Smooth muscle cell (in vitro differentiated cells): Measurements from ENCODE around the gene KHK. TPM values are rescaled to one million over a fixed set of nuclear protein-coding genes. Genes with fewer than 3 reads are reported as not detected.

Experiments used
- DNase-seq: peaks from one replicate; lab custom pipeline; 2025; ENCODE audit not compliant: unreplicated experiment; lab: John Stamatoyannopoulos, UW
- H2AFZ ChIP-seq: fragments of 200-600 bp; sonication (generic); 2 replicates; pipeline ENCODE4 v1.6.0; 2016; ENCODE audit warnings: antibody characterized with exemption, low read depth, mild to moderate bottlenecking
- H3F3A ChIP-seq: fragments of 200-600 bp; sonication (generic); 2 replicates; pipeline ENCODE4 v1.6.0; 2017; ENCODE audit warnings: antibody characterized with exemption, low read depth
- H3K27ac ChIP-seq: fragments of 200-600 bp; sonication (generic); 2 replicates; pipeline ENCODE4 v1.5.1; 2016; ENCODE audit warnings: low read depth, mild to moderate bottlenecking
- H3K27me3 ChIP-seq: fragments of 200-600 bp; sonication (generic); 2 replicates; pipeline ENCODE4 v1.6.1; 2016; ENCODE audit warnings: low read depth, mild to moderate bottlenecking
- H3K36me3 ChIP-seq: fragments of 200-600 bp; sonication (generic); 2 replicates; pipeline ENCODE4 v1.5.1; 2016; ENCODE audit warnings: low read depth
- H3K4me1 ChIP-seq: fragments of 200-600 bp; sonication (generic); 2 replicates; pipeline ENCODE4 v1.5.1; 2016; ENCODE audit warnings: low read depth
- H3K4me2 ChIP-seq: fragments of 200-600 bp; sonication (generic); 2 replicates; pipeline ENCODE4 v1.6.0; 2016; ENCODE audit warnings: mild to moderate bottlenecking
- H3K4me3 ChIP-seq: fragments of 200-600 bp; sonication (generic); 2 replicates; pipeline ENCODE4 v1.5.1; 2016; ENCODE audit warnings: mild to moderate bottlenecking
- H3K79me2 ChIP-seq: fragments of 200-600 bp; sonication (generic); 2 replicates; pipeline ENCODE4 v1.6.0; 2016; ENCODE audit warnings: low read depth, mild to moderate bottlenecking
- H3K9ac ChIP-seq: fragments of 200-600 bp; sonication (generic); 2 replicates; pipeline ENCODE4 v1.6.0; 2016; ENCODE audit warnings: low read depth
- H3K9me3 ChIP-seq: fragments of 200-600 bp; sonication (generic); replicated peaks from 2 replicates; pipeline ENCODE4 v1.5.1; 2016; ENCODE audit warnings: low read depth
- H4K20me1 ChIP-seq: fragments of 200-600 bp; sonication (generic); 2 replicates; pipeline ENCODE4 v1.6.0; 2016; ENCODE audit warnings: low read depth
- WGBS: methylation state at CpG from one replicate; pipeline ENCODE4 v1.1.7; 2016; ENCODE audit warnings: low lambda C conversion rate; 5-methylcytosine and 5-hydroxymethylcytosine counted together
- polyA plus RNA-seq: library from polyadenylated mRNA; unstranded; fragments of >200 nt; fragmentation: Nextera tagmentation; extraction: Ambion mirVana; gene quantifications from 2 replicates; pipeline ENCODE4 v1.2.1, GENCODE V29; 2016
- total RNA-seq: library from RNA; depleted of rRNA; stranded (reverse); fragments of >200 nt; gene quantifications from 2 replicates; pipeline ENCODE4 v1.2.3, GENCODE V29; 2014
- TF ChIP-seq, protein P1 (sequence below): fragments of 200-600 bp; sonication (generic); IDR thresholded peaks from 2 replicates; pipeline ENCODE4 v1.5.1; 2017; ENCODE audit warnings: borderline replicate concordance, mild to moderate bottlenecking, antibody characterized with exemption; ENCODE audit not compliant: insufficient read depth, poor library complexity, severe bottlenecking

Gene KHK
- total and polyA plus RNA-seq, 2 experiments from 2014 or later: 0.27 to 1.6 TPM

DNA sequence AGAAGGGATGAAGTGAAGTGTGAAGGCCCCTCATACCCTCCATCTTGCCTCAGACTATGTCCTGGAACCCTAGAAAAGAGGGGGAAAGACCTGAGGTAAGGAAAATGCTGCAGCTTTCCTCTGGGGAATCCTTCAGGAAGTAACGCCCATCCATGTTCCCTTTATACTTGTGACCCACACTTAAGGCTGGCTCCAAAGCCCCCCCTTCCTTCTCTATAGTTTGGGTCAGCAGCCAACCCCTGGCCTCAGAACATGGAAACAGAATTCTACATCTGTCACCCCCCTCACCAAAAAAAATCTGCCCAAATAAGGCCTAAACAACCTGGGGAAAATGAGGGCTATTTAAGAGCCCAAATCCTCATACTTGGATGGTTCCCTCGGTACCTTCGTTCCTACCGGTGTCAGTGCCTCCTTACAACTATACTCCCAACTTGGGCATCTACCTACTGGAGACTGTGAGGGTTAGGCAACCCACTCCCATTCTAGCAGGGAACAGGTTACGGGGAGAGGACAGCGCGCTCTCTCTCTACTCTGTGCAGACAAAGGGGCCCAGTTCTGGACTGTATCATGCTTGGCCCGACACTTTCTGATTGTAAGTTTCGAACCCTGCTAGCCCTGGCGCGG, 15.8 kb upstream of the KHK start:
- Histone ChIP-seq H3K27me3 (no peaks in the 10 kb centered on the region), H3F3A (peaks cover 20% of the 10 kb centered on the region), H4K20me1 (peaks cover 47% of the 10 kb centered on the region), H3K9me3 (no peaks in the 10 kb centered on the region), H2AFZ (peak overlapping the region; percentile 26), H3K27ac (peak overlapping the region; percentile 79), H3K79me2 (peaks cover 50% of the 10 kb centered on the region), H3K4me1 (peaks cover 21% of the 10 kb centered on the region), H3K4me3 (peak overlapping the region; percentile 91), H3K4me2 (peak overlapping the region; percentile 95), H3K36me3 (no peaks in the 10 kb centered on the region), H3K9ac (peak overlapping the region; percentile 92)
- TF ChIP-seq, protein P1, sequence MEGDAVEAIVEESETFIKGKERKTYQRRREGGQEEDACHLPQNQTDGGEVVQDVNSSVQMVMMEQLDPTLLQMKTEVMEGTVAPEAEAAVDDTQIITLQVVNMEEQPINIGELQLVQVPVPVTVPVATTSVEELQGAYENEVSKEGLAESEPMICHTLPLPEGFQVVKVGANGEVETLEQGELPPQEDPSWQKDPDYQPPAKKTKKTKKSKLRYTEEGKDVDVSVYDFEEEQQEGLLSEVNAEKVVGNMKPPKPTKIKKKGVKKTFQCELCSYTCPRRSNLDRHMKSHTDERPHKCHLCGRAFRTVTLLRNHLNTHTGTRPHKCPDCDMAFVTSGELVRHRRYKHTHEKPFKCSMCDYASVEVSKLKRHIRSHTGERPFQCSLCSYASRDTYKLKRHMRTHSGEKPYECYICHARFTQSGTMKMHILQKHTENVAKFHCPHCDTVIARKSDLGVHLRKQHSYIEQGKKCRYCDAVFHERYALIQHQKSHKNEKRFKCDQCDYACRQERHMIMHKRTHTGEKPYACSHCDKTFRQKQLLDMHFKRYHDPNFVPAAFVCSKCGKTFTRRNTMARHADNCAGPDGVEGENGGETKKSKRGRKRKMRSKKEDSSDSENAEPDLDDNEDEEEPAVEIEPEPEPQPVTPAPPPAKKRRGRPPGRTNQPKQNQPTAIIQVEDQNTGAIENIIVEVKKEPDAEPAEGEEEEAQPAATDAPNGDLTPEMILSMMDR: no peak
- DNase-seq: no peak
- WGBS: 8% methylated on average over 11 of the region's 11 CpGs

DNA sequence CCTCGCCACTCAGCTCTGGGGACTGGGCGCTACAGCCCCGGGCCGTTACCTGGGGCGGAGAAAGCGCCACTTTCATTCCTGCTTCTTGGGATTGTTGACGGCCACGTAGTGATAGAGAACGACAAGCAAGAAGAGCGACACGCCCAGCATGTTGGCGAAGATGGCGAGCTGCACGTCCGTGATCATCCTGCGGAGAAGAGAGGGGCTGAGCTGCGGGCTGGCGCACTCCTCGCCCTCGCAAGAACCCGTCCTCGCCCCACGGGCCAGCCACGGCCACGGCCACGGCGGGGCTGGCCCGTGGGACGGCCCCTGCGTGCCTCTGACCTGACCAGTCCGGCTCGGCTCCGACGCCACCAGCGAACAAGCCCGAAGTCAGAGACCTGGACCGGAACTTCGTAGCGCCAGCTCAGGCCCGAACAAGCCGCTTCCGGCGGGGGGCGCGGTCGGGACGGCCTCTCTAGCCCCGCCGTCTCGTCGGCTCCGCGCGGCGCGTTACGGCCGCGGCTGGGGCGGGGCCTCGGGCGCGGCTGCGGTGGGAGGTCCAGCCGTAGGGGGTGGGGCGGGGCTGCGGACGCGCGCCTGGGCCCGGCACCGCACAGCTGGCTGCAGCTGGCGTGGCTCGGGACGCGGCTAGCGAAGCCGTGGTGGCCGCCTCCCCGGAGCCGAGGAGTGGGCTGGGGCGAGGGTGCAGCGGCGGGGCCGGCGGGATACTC, 15.1 kb upstream of the KHK start, which contains the start of gene OST4:
TSS of gene OST4 (minus strand) at position 378 of the 713 bp plus-strand sequence.
- Histone ChIP-seq H3F3A (peaks cover 25% of the 10 kb centered on the region), H4K20me1 (peaks cover 41% of the 10 kb centered on the region), H3K79me2 (peaks cover 48% of the 10 kb centered on the region), H3K27me3 (no peaks in the 10 kb centered on the region), H3K4me1 (peaks cover 21% of the 10 kb centered on the region), H3K9me3 (no peaks in the 10 kb centered on the region), H3K27ac (peak within 1 kb of the TSS; percentile 79), H3K9ac (peak within 1 kb of the TSS; percentile 92), H3K36me3 (no peaks in the 10 kb centered on the region), H3K4me3 (peak within 1 kb of the TSS; percentile 91), H3K4me2 (peak within 1 kb of the TSS; percentile 95), H2AFZ (peak within 1 kb of the TSS; percentile 26)
- peak; percentile 76 for DNase-seq
- TF ChIP-seq, protein P1: no peak
- WGBS: 6% methylated on average over 64 of the region's 86 CpGs

DNA sequence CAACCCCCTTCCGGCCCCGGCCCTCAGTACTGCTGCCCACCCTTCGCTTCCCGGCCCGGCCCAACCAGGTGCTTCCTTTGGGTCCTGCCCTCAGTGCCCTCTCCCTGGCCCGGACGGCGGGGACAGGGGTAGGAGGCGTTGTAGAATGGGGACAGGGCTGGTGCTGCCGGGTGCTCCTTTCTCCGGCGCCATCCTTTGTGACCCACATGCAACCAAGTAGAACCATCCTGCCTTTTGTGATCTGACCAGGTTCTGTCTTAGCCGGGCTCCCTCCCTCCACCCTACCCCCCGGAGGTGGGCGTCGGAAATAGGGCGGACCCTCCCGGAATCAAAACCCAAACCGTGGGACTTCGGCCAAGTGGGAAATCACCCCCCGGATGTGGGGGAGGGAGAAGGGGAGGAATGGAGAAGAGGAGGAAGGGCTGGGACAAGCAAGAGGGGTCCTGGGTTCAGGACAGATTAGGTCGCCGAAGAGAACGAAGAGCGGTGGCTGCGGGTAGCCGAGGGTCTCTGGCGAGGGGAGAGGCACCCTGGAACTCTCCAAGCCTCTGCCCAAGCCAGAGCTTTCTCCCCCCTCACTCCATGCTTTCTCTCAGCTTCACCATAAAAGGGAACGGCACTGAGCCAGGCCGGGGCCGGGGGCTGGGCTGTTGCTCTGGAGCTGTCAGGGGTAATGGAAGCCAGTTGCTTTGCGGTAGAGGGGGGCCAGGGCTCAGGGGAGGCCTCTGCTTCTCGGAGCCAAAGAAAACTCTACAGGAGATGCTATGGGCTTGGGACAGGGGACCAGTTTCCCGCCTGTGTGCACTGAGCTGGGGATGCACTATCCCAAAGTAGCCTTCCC, 14.4 kb upstream of the KHK start:
- peaks cover 34% of the 10 kb centered on the region for H4K20me1 ChIP-seq
- peak; percentile 76 for DNase-seq
- TF ChIP-seq, protein P1: no peak
- H3K4me3 ChIP-seq: peak overlapping the region; percentile 91
- H3K79me2 ChIP-seq: peaks cover 40% of the 10 kb centered on the region
- no peaks in the 10 kb centered on the region for H3K9me3 ChIP-seq
- peaks cover 21% of the 10 kb centered on the region for H3K4me1 ChIP-seq
- H3K9ac ChIP-seq: peak overlapping the region; percentile 55
- 3% methylated on average over 26 of the region's 34 CpGs for WGBS
- H3K4me2 ChIP-seq: peak overlapping the region; percentile 95
- no peaks in the 10 kb centered on the region for H3K27me3 ChIP-seq
- peak overlapping the region; percentile 1 for H2AFZ ChIP-seq
- H3F3A ChIP-seq: peaks cover 28% of the 10 kb centered on the region
- H3K27ac ChIP-seq: peak overlapping the region; percentile 79
- H3K36me3 ChIP-seq: no peaks in the 10 kb centered on the region
